Esophagus squamous epithelium (tissue), 5 donors: ENCODE measurements around the gene DUS1L. TPM values are rescaled to one million over a fixed set of nuclear protein-coding genes. Genes with fewer than 3 reads are reported as not detected.

Experiments used
- DNase-seq: peaks from one replicate; lab custom pipeline; 2025; lab: John Stamatoyannopoulos, UW
- H3K27ac ChIP-seq, 4 donors: fragments of 200-600 bp; sonication (generic); one replicate each; pipeline ENCODE4 v1.5.1; 2016 to 2019; ENCODE audit warnings: mild to moderate bottlenecking in 1 of 4
- H3K27me3 ChIP-seq, 4 donors: fragments of 200-600 bp; sonication (generic); 1 replicate in 3 of 4; 2 replicates in 1 of 4; pipeline versions ENCODE4 v1.5.1 to v1.6.0; 2017 to 2021; ENCODE audit warnings: antibody characterized with exemption in 1 of 4
- H3K36me3 ChIP-seq, 3 donors: fragments of 200-600 bp; sonication (generic); one replicate each; pipeline ENCODE4 v1.5.1; 2016 to 2019
- H3K4me1 ChIP-seq, 3 donors: fragments of 200-600 bp; sonication (generic); one replicate each; pipeline ENCODE4 v1.5.1; 2017 to 2019
- H3K4me3 ChIP-seq, 4 donors: fragments of 200-600 bp; sonication (generic); 1 replicate in 3 of 4; 2 replicates in 1 of 4; pipeline ENCODE4 v1.5.1; 2016 to 2019; ENCODE audit warnings: mild to moderate bottlenecking in 2 of 4, moderate library complexity in 1 of 4
- H3K9me3 ChIP-seq, 3 donors: fragments of 200-600 bp; sonication (generic); one replicate each; pipeline ENCODE4 v1.5.1; 2016 to 2019
- CTCF ChIP-seq, 6 experiments: fragments of 450-650 bp in 4 of 6; fragments of 200-600 bp in 2 of 6; sonication (generic) in 2 of 6; IDR thresholded peaks; one replicate each; pipeline ENCODE4 v1.5.1; 2016 to 2019; ENCODE audit warnings: antibody characterized with exemption in 6 of 6, mild to moderate bottlenecking in 4 of 6, moderate library complexity in 4 of 6
- POLR2A ChIP-seq, 4 donors: fragments of 450-650 bp; IDR thresholded peaks; one replicate each; pipeline ENCODE4 v1.6.1; 2017; ENCODE audit warnings: antibody characterized with exemption in 4 of 4, mild to moderate bottlenecking in 4 of 4, moderate library complexity in 3 of 4
- WGBS, 2 donors: methylation state at CpG; one replicate each; pipeline ENCODE4 v1.1.5; 2018; 5-methylcytosine and 5-hydroxymethylcytosine counted together
- intact Hi-C: fragments of 100-400 bp; cut with DNase I; formaldehyde crosslinking; loops from one replicate; pipeline ENCODE4 v1.15.0; 2022
- total RNA-seq, 4 donors: library from RNA; depleted of rRNA; stranded (reverse); fragments of >200 nt; gene quantifications; one replicate each; pipeline ENCODE4 v1.1.0, GENCODE V29; 2016
- donor health status: DM: yes; HTN: yes; CAD: no.

The DUS1L gene
- total RNA-seq, 4 donors from 2014 or later = 53.3 to 125 (median 105) TPM

GRCh38 chr17:82008941-82009405 lies 56.6 kb downstream of the DUS1L start:
- WGBS, 2 donors = no CpG with 5 or more reads among the region's 28 CpGs
- H3K9me3 ChIP-seq = no peaks in the 10 kb centered on the region
- intact Hi-C loops = no loop called here
- peaks cover 2 to 48% (median 18%) of the 10 kb centered on the region in 3 donors for H3K4me1 ChIP-seq
- TF ChIP-seq CTCF (IDR thresholded peaks at IDR 0.05) (no peak), POLR2A (IDR thresholded peaks at IDR 0.05) (no peak)
- no peaks in the 10 kb centered on the region for H3K27me3 ChIP-seq
- H3K27ac ChIP-seq = no peak overlapping the region
- H3K4me3 ChIP-seq = no peak overlapping the region
- H3K36me3 ChIP-seq = peaks cover 0 to 35% (median 0%) of the 10 kb centered on the region in 3 donors
- no peak for DNase-seq

- Histone ChIP-seq H3K4me1 (peaks cover 3 to 48% (median 23%) of the 10 kb centered on the region in 3 donors), H3K4me3 (no peak overlapping the region), H3K27ac (no peak overlapping the region), H3K36me3 (peaks cover 0 to 35% (median 0%) of the 10 kb centered on the region in 3 donors), H3K9me3 (no peaks in the 10 kb centered on the region), H3K27me3 (no peaks in the 10 kb centered on the region)
- DNase-seq = no peak
- intact Hi-C loops = no loop called here
- 86 to 90% methylated on average over 4 to 7 of the region's 26 CpGs for WGBS, 2 donors
- TF ChIP-seq POLR2A (IDR thresholded peaks at IDR 0.05) (no peak), CTCF (IDR thresholded peaks at IDR 0.05) (no peak)
Observed at GRCh38 chr17:82008258-82008940, 57.2 kb downstream of the DUS1L start.

Other genes with a start within 250 kb of the DUS1L start
- gene MCRIP1, start 232.5 kb downstream of the DUS1L start, total RNA-seq = 10 to 100 TPM in 3 of 4 donors, 1 to 10 TPM in 1; 8.7 to 28.0 (median 13.2) TPM
- not detected for gene PPP1R27, start 230.8 kb downstream of the DUS1L start, total RNA-seq
- gene P4HB, start 205.3 kb downstream of the DUS1L start, total RNA-seq = 1,000 to 10,000 TPM in 3 of 4 donors, 100 to 1,000 TPM in 1; 459 to 2,191 (median 1,569) TPM
- gene ARHGDIA, start 194.5 kb downstream of the DUS1L start, total RNA-seq = 100 to 1,000 TPM; 166 to 239 (median 176) TPM
- 100 to 1,000 TPM in 2 of 4 donors, 10 to 100 TPM in 2; 75.3 to 133 (median 95.0) TPM for gene ALYREF, start 174.2 kb downstream of the DUS1L start, total RNA-seq
- 100 to 1,000 TPM in 3 of 4 donors, 10 to 100 TPM in 1; 92.9 to 133 (median 104) TPM for gene ANAPC11, start 174.1 kb downstream of the DUS1L start, total RNA-seq
- 1 to 10 TPM in 3 of 4 donors, under 1 TPM in 1; 0.53 to 7.4 (median 1.5) TPM for gene NPB, start 163.6 kb downstream of the DUS1L start, total RNA-seq
- 10 to 100 TPM; 18.6 to 38.5 (median 34.6) TPM for gene PCYT2, start 154.4 kb downstream of the DUS1L start, total RNA-seq
- gene SIRT7, start 147.6 kb downstream of the DUS1L start, total RNA-seq = 10 to 100 TPM; 52.6 to 81.0 (median 60.7) TPM
- gene MAFG, start 138.1 kb downstream of the DUS1L start, total RNA-seq = 10 to 100 TPM in 3 of 4 donors, 1 to 10 TPM in 1; 10.0 to 26.6 (median 23.5) TPM
- 10 to 100 TPM; 14.0 to 24.3 (median 17.4) TPM for gene PYCR1, start 128.5 kb downstream of the DUS1L start, total RNA-seq
- not detected for gene MYADML2, start 118.6 kb downstream of the DUS1L start, total RNA-seq
- under 1 TPM in 3 of 4 donors, not detected in 1; 0.11 to 0.94 (median 0.19) TPM for gene NOTUM, start 104.6 kb downstream of the DUS1L start, total RNA-seq
- 10 to 100 TPM; 10.1 to 21.0 (median 17.1) TPM for gene ASPSCR1, start 88.2 kb downstream of the DUS1L start, total RNA-seq
- 100 to 1,000 TPM in 2 of 4 donors, 10 to 100 TPM in 2; 52.1 to 144 (median 106) TPM for gene CENPX, start 42.9 kb downstream of the DUS1L start, total RNA-seq
- 10 to 100 TPM in 3 of 4 donors, 1 to 10 TPM in 1; 9.7 to 21.2 (median 18.3) TPM for gene LRRC45, start 42.5 kb downstream of the DUS1L start, total RNA-seq
- gene RAC3, start 34.1 kb downstream of the DUS1L start, total RNA-seq = 10 to 100 TPM in 1 of 4 donors, 1 to 10 TPM in 3; 4.9 to 10.4 (median 7.0) TPM
- gene DCXR, start 28.1 kb downstream of the DUS1L start, total RNA-seq = 100 to 1,000 TPM in 3 of 4 donors, 10 to 100 TPM in 1; 89.1 to 162 (median 135) TPM
- gene RFNG, start 14.0 kb downstream of the DUS1L start, total RNA-seq = 10 to 100 TPM; 24.9 to 38.1 (median 31.2) TPM
- 10 to 100 TPM; 62.8 to 76.9 (median 69.5) TPM for gene GPS1, start 13.9 kb downstream of the DUS1L start, total RNA-seq
- gene FASN, start 32.4 kb upstream of the DUS1L start, total RNA-seq = 100 to 1,000 TPM in 2 of 4 donors, 10 to 100 TPM in 2; 72.8 to 302 (median 143) TPM
- 10 to 100 TPM in 2 of 4 donors, 1 to 10 TPM in 2; 7.9 to 22.1 (median 9.8) TPM for gene CCDC57, start 147.0 kb upstream of the DUS1L start, total RNA-seq
- gene SLC16A3, start 163.2 kb upstream of the DUS1L start, total RNA-seq = 10 to 100 TPM; 18.8 to 32.9 (median 21.7) TPM
- gene CSNK1D, start 207.9 kb upstream of the DUS1L start, total RNA-seq = 100 to 1,000 TPM in 1 of 4 donors, 10 to 100 TPM in 3; 24.6 to 102 (median 57.1) TPM